GM18499 (cell line): ENCODE results near the gene NUDT16.
"Not testable (repeated sequence)": the region's sequence is repeated elsewhere in the genome, so short reads cannot be mapped to it uniquely, and the experiment has no call there.

Experiments used
- ATAC-seq: cut with Tn5 transposase; IDR thresholded peaks from one replicate; pipeline ENCODE4 v1.9.1; 2021; ENCODE audit warnings: moderate number of reproducible peaks; ENCODE audit not compliant: insufficient read depth, unreplicated experiment

The NUDT16 gene

GRCh38 chr3:131380821-131381444 lies 641 bp upstream of the NUDT16 start:
- not testable (repeated sequence) for ATAC-seq

GRCh38 chr3:131386429-131387165 lies 5.0 kb downstream of the NUDT16 start:
- no peak for ATAC-seq

DNA sequence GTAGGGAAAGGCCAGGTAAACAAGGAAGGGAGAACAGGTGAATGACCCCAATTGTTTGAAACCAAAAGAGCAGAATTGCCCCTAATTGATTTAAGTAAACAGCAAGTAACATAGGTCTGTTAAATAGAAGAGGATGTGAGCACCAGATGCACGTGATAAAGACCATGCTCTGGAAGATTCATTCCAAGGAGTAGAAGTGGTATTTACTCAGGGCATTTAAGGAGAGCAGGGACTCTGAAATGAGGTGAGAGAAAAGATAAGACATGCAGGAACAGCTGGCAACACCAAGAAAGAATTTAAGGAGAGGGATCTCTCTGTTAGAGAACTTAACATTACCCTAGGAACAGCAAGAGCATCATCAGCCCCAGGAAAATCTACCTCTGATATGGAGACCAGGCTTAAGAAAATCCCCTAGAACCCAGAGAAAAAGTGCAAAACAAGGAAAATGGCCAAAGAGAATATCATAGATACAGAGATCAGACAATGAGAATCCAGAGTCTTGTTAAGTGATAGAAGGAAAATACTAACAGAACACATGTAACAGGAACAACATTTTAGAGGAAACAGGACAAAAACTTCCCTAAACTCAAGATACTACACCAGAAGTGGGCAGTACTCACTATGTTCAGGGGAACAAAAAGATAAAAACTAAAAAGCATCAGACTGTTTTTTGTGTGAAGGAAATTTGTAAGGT lies 6.4 kb downstream of the NUDT16 start:
- ATAC-seq: no peak

GRCh38 chr3:131388490-131388799 lies 6.9 kb downstream of the NUDT16 start:
- ATAC-seq: no peak

DNA sequence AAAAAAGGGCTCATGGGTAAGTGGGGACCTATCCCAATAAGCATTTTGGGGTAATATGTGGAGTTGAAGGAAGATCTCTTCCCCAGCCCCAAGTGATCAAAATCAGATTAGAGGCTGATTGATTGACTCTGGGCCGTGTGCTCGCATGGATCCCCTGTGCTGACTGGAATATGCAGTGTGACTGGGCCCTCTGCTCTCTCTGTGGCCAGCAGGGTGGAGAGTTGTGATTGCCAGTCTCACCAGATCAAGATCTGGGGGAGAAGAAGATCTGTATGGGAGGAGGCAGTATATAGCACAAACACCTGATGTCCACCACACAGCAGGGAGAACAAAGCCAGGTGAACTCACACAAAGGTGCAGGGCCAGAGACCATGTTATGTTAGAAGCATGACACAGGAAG lies 8.8 kb downstream of the NUDT16 start:
- no peak for ATAC-seq

GRCh38 chr3:131393051-131393450 lies 11.5 kb downstream of the NUDT16 start:
- ATAC-seq: no peak

- no peak for ATAC-seq
Observed at GRCh38 chr3:131393868-131394267, 12.3 kb downstream of the NUDT16 start.

- ATAC-seq: no peak
Observed at GRCh38 chr3:131394400-131394799, 12.8 kb downstream of the NUDT16 start.

DNA sequence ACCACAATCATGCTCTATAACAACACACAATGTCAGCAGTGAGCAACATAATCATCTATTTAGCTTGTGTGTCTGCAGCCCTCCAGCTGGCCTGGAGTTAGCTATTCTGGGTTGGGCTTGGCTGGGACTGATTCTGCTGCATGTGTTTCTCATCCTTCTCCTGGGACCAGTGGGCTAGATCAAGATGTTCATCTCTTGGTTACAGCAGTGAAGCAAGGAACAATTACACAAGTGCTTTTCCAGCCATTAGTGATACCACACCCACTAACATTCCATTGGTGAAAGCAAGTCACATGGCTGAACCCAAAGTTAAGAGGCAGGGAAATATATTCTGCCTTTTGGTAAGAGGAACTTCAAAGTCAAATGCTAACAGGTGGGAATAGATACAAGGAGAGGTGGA lies 14.6 kb downstream of the NUDT16 start:
- ATAC-seq: no peak

- no peak for ATAC-seq
Observed at GRCh38 chr3:131397889-131398288, 16.3 kb downstream of the NUDT16 start.

- no peak for ATAC-seq
Observed at GRCh38 chr3:131401978-131402377, 20.4 kb downstream of the NUDT16 start.

- no peak for ATAC-seq
Observed at GRCh38 chr3:131402391-131403039, 20.9 kb downstream of the NUDT16 start.

- no peak for ATAC-seq
Observed at GRCh38 chr3:131403216-131403895, 21.8 kb downstream of the NUDT16 start.

DNA sequence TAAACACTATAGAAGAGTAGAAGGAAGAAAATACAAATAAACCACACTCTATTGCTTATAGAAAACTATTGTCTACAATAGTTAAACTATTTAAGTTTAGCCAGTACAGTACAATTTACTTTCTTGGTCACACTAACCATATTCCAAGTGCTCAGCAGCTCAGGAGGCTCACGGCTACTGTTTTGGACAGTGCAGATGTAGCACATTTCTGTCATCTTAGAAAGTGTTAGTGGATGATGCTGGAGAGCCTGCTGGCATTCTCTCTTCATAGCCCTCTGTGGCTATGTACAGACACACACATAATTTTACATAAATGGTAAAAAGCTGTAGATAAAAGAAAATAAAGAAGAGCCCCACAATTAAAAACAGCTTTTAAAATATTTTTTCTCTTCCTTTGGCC lies 23.8 kb downstream of the NUDT16 start:
- ATAC-seq: no peak

DNA sequence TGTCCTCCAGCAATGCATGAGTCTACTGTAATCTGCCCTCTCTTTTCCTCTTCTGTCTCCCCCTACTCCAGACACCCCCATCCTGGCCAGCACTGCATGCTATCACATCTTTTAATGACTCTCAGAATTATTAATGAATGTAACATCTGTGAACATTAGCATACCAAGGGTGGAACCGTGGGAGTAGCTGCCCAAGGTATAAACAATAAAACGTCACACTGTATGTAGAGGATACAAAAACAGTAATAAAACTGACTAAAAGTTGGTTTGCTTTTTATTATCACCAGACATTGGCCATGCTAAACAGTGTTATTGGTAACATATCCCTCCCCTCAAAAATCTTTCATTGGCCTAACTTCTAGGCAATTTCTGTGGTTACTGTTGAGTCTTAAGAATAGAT lies 24.7 kb downstream of the NUDT16 start:
- ATAC-seq: no peak

DNA sequence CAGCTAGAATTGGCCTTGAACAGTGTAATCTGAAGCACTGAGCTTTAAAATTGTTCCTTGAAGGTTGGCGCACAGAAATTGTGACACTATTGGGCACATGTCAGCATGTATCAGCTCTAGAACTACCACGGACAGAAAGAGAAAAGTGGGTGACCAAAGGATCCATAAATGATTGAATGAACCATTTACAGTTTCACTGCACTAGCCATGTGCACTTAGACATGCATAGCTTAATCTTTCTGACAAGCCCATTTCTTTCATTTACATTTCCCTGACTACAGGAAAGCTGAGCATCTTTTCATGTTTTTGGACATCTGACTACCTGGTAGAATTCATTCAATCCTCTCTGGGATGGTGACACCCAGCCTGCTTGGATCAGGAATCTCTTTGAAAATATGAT lies 36.2 kb downstream of the NUDT16 start:
- ATAC-seq: no peak

DNA sequence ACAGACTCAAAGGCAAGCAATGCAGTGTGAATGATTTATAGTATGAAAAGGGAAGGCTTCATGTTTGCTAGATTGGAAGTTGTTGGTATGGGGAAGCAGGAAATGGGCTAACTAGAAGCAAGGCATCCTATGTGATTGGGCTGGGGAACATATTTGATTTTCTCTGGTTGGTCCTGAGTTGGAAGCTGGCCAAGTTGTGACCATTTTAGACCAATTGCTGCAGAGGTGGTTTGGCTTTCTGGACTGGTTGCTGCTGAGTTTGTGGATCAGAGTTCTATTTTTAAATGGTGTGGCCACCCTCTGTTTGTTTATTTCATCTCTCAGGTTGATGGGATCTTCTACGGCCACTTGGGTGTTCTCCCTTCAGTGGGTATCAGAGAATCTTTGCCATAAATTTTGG lies 39.7 kb downstream of the NUDT16 start:
- ATAC-seq: no peak

DNA sequence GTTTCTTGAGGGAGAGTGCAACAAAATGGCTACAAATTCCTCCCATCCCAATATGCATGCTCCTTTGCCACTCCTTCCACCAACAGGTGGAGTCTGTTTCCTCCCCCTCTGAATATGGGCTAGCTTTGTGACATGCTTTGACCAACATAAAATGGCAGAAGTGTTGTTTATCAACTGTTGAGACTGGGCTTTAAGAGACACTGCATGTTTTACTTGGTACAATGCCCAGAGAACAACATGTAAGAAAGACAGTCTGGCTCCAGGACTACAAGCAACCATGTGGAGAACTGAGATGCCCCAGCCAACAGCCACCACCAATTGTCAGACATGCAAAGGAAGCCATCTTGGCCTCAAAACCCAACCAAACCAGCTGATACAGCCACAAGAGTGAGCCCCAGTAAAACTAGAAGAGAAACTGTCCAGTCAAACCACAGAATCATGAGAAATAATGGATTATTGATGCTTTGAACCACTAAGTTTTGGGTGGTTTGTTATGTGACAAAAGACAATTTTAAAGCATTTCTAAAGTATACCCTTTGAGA lies 40.5 kb downstream of the NUDT16 start:
- no peak for ATAC-seq

GRCh38 chr3:131427226-131427625 lies 45.7 kb downstream of the NUDT16 start:
- ATAC-seq: no peak

GRCh38 chr3:131431754-131432153 lies 50.2 kb downstream of the NUDT16 start:
- ATAC-seq: no peak
